WTC11 (cell line): ENCODE results near the gene NMRK1. TPM values are rescaled to one million over a fixed set of nuclear protein-coding genes. Genes with fewer than 3 reads are reported as not detected.

Source experiments
- ATAC-seq: fragments of 200-7000 bp; cut with Tn5 transposase; 2 replicates; pipeline ENCODE4 v1.10.0; 2021; ENCODE audit warnings: mild to moderate bottlenecking, moderate library complexity
- CTCF ChIA-PET: fragments of 300-600 bp; sonication (Branson Sonifier 250); formaldehyde crosslinking; loops from one replicate; lab custom pipeline; 2021; ENCODE audit warnings: antibody characterized with exemption; lab: Charles Lee
- POLR2A ChIA-PET: fragments of 350-600 bp; sonication (Branson Sonifier 250); formaldehyde crosslinking; loops from one replicate; lab custom pipeline; 2021; ENCODE audit warnings: antibody characterized with exemption; lab: Charles Lee
- DNase-seq: peaks from one replicate; pipeline ENCODE4 v3.0.0; 2021; ENCODE audit warnings: low spot score
- H3K27ac Mint-ChIP-seq: 2 replicates; pipeline ENCODE4 v1.8.0; 2021; ENCODE audit warnings: mixed read lengths
- H3K27me3 Mint-ChIP-seq: 2 replicates; pipeline ENCODE4 v1.8.0; 2021; ENCODE audit warnings: low read depth, mild to moderate bottlenecking, moderate library complexity, mixed read lengths
- H3K36me3 Mint-ChIP-seq: 2 replicates; pipeline ENCODE4 v1.8.0; 2021; ENCODE audit warnings: mixed read lengths
- H3K4me1 Mint-ChIP-seq: 2 replicates; pipeline ENCODE4 v1.8.0; 2022; ENCODE audit warnings: mixed read lengths
- H3K4me3 Mint-ChIP-seq: 2 replicates; pipeline ENCODE4 v1.8.0; 2021; ENCODE audit warnings: mild to moderate bottlenecking, moderate library complexity, mixed read lengths
- H3K9me3 Mint-ChIP-seq: 2 replicates; pipeline ENCODE4 v1.8.0; 2021; ENCODE audit warnings: mixed read lengths
- ELF4 ChIP-seq: sonication (generic); formaldehyde crosslinking; IDR thresholded peaks from 2 replicates; pipeline ENCODE4 v1.8.1; 2022; ENCODE audit warnings: low read depth, mild to moderate bottlenecking, moderate library complexity, missing genetic modification reagents
- ETV6 ChIP-seq: sonication (generic); formaldehyde crosslinking; IDR thresholded peaks from 2 replicates; pipeline ENCODE4 v1.8.1; 2022; ENCODE audit warnings: mild to moderate bottlenecking, missing genetic modification reagents
- HMGA2 ChIP-seq: fragments of 250-450 bp; sonication (Bioruptor Pico); IDR thresholded peaks from 2 replicates; pipeline ENCODE4 v1.4.0; 2021; ENCODE audit warnings: mild to moderate bottlenecking, moderate library complexity
- IRF2 ChIP-seq: sonication (generic); formaldehyde crosslinking; IDR thresholded peaks from 2 replicates; pipeline ENCODE4 v1.8.0; 2022; ENCODE audit warnings: low read depth, missing genetic modification reagents, borderline replicate concordance
- MYBL2 ChIP-seq: sonication (generic); formaldehyde crosslinking; IDR thresholded peaks from 2 replicates; pipeline ENCODE4 v1.8.1; 2023; ENCODE audit warnings: mild to moderate bottlenecking, moderate library complexity, missing genetic modification reagents
- PRRX2 ChIP-seq: fragments of 250-450 bp; sonication (Bioruptor Pico); IDR thresholded peaks from 2 replicates; pipeline ENCODE4 v1.8.0; 2021; ENCODE audit warnings: mild to moderate bottlenecking
- RELA ChIP-seq: sonication (generic); formaldehyde crosslinking; IDR thresholded peaks from 2 replicates; pipeline ENCODE4 v1.8.1; 2022; ENCODE audit warnings: missing genetic modification reagents, mild to moderate bottlenecking, borderline replicate concordance
- RORB ChIP-seq: fragments of 250-450 bp; sonication (Bioruptor Pico); IDR thresholded peaks from 2 replicates; pipeline ENCODE4 v1.9.0; 2021; ENCODE audit warnings: mild to moderate bottlenecking
- SOX15 ChIP-seq: fragments of 250-450 bp; sonication (Bioruptor Pico); IDR thresholded peaks from 2 replicates; pipeline ENCODE4 v1.9.0; 2021; ENCODE audit warnings: mild to moderate bottlenecking
- TEAD1 ChIP-seq: sonication (generic); formaldehyde crosslinking; IDR thresholded peaks from 2 replicates; pipeline ENCODE4 v1.8.0; 2022; ENCODE audit warnings: mild to moderate bottlenecking, missing genetic modification reagents
- ZNF121 ChIP-seq: sonication (generic); formaldehyde crosslinking; IDR thresholded peaks from 2 replicates; pipeline ENCODE4 v1.8.0; 2023; ENCODE audit warnings: missing genetic modification reagents
- ZNF317 ChIP-seq: sonication (generic); formaldehyde crosslinking; IDR thresholded peaks from 2 replicates; pipeline ENCODE4 v1.8.1; 2023; ENCODE audit warnings: low read depth, mild to moderate bottlenecking, moderate library complexity, missing genetic modification reagents, borderline replicate concordance
- ZNF671 ChIP-seq: fragments of 250-450 bp; sonication (Bioruptor Pico); IDR thresholded peaks from 2 replicates; pipeline ENCODE4 v1.8.0; 2021; ENCODE audit warnings: mild to moderate bottlenecking
- total RNA-seq: library from RNA; stranded (reverse); gene quantifications from 3 replicates; pipeline ENCODE4 v1.2.3, GENCODE V29; 2021
- TF ChIP-seq, protein P1 (sequence below): sonication (generic); formaldehyde crosslinking; IDR thresholded peaks from 2 replicates; pipeline ENCODE4 v1.8.0; 2022; ENCODE audit warnings: mild to moderate bottlenecking, missing genetic modification reagents
- TF ChIP-seq, protein P2 (sequence below): sonication (generic); formaldehyde crosslinking; IDR thresholded peaks from 2 replicates; pipeline ENCODE4 v1.8.1; 2023; ENCODE audit warnings: mild to moderate bottlenecking, missing genetic modification reagents
- TF ChIP-seq, protein P3 (sequence below): sonication (generic); formaldehyde crosslinking; IDR thresholded peaks from 2 replicates; pipeline ENCODE4 v1.8.0; 2023; ENCODE audit warnings: missing genetic modification reagents
- TF ChIP-seq, protein P4 (sequence below): sonication (generic); formaldehyde crosslinking; IDR thresholded peaks from 2 replicates; pipeline ENCODE4 v1.8.1; 2022; ENCODE audit warnings: mild to moderate bottlenecking, moderate library complexity, missing genetic modification reagents
- TF ChIP-seq, protein P5 (sequence below): sonication (generic); formaldehyde crosslinking; IDR thresholded peaks from 2 replicates; pipeline ENCODE4 v1.8.1; 2022; ENCODE audit warnings: low read depth, mild to moderate bottlenecking, moderate library complexity, missing genetic modification reagents, borderline replicate concordance
- TF ChIP-seq, protein P6 (sequence below): sonication (generic); formaldehyde crosslinking; IDR thresholded peaks from 2 replicates; pipeline ENCODE4 v1.8.0; 2023; ENCODE audit warnings: missing genetic modification reagents, mild to moderate bottlenecking, borderline replicate concordance
- TF ChIP-seq, protein P7 (sequence below): sonication (generic); formaldehyde crosslinking; IDR thresholded peaks from 2 replicates; pipeline ENCODE4 v1.8.1; 2023; ENCODE audit warnings: mild to moderate bottlenecking, missing genetic modification reagents, moderate library complexity
- TF ChIP-seq, protein P8 (sequence below): sonication (generic); formaldehyde crosslinking; IDR thresholded peaks from 2 replicates; pipeline ENCODE4 v1.8.1; 2022; ENCODE audit warnings: low read depth, missing genetic modification reagents, borderline replicate concordance
- TF ChIP-seq, protein P9 (sequence below): sonication (generic); formaldehyde crosslinking; IDR thresholded peaks from 2 replicates; pipeline ENCODE4 v1.8.0; 2022; ENCODE audit warnings: mild to moderate bottlenecking, missing genetic modification reagents

NMRK1 gene
- total RNA-seq, 1 experiment from 2014 or later: 14.5 TPM

DNA sequence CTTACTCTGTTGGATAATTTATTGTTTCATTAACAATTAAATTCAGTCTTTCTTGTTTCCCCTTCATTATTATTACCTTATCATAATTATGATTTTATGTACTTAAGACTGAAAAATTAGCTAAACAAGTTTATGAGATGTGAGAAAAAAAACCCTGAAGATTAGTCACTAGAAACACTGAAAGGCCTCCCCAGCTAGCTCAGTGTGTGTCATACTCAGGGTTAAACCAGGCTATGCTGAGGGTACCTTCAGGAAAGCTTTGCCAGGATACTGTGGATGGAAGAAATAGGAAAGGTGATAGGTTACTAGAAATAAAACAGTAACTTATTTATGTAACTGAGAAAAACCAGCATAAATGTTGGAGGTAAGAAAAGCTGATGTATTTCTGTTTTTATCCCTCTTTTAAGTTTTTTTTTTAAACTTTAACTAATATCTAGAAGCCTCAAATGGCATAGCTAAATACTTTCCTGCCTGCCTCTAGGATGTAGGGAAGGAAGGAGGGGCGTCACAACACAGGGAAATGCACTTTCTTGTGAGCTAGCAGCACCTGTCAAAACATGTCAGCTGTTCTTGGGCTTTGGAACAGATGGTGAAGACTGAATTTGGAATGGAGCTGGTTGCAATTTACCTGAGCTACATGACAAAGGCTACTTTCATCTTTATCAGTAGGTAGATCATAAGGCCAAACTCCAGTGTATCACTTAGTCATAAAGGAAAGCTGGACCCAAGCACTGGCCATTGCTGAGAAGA is 24.2 kb downstream of the NMRK1 start:
- H3K27ac Mint-ChIP-seq: no peak overlapping the region
- no peak for ATAC-seq
- 0 out of 2 replicates have a peak, but pooled peaks cover under 1% of the 10 kb centered on the region for H3K36me3 Mint-ChIP-seq
- ChIA-PET POLR2A (interaction anchor here (1.1 kb wide), 1 partner anchor 35 kb away, joined by 5 read pairs; the partner anchor contains the start of gene CARNMT1), CTCF (interaction anchor here (2.2 kb wide), 1 partner anchor 36 kb away, joined by 10 read pairs; the partner anchor contains the start of gene CARNMT1)
- peaks cover under 1% of the 10 kb centered on the region; the same call in 1 of the 2 replicates for H3K4me1 Mint-ChIP-seq
- no peak overlapping the region for H3K4me3 Mint-ChIP-seq
- no peak for DNase-seq
- H3K27me3 Mint-ChIP-seq: no peaks in the 10 kb centered on the region
- TF ChIP-seq ZNF121 (CRISPR knock-in tag): no peak
- TF ChIP-seq RORB (CRISPR knock-in tag): no peak
- no peak for TF ChIP-seq HMGA2 (CRISPR knock-in tag)
- TF ChIP-seq, protein P1, sequence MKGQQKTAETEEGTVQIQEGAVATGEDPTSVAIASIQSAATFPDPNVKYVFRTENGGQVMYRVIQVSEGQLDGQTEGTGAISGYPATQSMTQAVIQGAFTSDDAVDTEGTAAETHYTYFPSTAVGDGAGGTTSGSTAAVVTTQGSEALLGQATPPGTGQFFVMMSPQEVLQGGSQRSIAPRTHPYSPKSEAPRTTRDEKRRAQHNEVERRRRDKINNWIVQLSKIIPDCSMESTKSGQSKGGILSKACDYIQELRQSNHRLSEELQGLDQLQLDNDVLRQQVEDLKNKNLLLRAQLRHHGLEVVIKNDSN (CRISPR knock-in tag): no peak
- no peak for TF ChIP-seq MYBL2 (CRISPR knock-in tag)
- peaks cover 13% of the 10 kb centered on the region for H3K9me3 Mint-ChIP-seq

DNA sequence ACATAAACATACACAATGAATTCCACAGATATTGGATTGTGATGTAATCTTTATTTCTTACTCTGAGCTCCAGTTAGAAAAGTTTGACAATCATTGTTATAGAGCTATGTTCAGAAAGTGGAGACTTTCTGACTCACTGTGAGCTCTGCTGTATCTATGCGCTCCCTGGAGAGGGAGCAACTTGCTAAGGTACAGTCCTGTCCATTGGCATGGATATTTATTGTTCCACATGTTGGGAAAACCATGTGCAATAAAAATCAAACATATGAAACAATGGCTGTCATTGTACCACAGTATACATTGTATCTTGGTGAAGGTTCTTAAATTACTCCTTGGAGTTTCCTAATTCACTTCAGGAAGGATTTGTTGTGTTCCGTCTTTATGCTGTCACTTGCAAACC is 26.8 kb downstream of the NMRK1 start:
- ATAC-seq: no peak
- peaks cover 38% of the 10 kb centered on the region for H3K9me3 Mint-ChIP-seq
- H3K4me1 Mint-ChIP-seq: no peaks in the 10 kb centered on the region
- peaks cover 12% of the 10 kb centered on the region for H3K36me3 Mint-ChIP-seq
- H3K4me3 Mint-ChIP-seq: no peak overlapping the region
- TF ChIP-seq SOX15 (no peak), ETV6 (CRISPR knock-in tag) (no peak), IRF2 (CRISPR knock-in tag) (no peak), ZNF317 (no peak), PRRX2 (no peak), ZNF671 (CRISPR knock-in tag) (no peak), RELA (CRISPR knock-in tag) (no peak), TEAD1 (CRISPR knock-in tag) (no peak), ELF4 (CRISPR knock-in tag) (no peak), HMGA2 (CRISPR knock-in tag) (no peak)
- TF ChIP-seq, protein P2, sequence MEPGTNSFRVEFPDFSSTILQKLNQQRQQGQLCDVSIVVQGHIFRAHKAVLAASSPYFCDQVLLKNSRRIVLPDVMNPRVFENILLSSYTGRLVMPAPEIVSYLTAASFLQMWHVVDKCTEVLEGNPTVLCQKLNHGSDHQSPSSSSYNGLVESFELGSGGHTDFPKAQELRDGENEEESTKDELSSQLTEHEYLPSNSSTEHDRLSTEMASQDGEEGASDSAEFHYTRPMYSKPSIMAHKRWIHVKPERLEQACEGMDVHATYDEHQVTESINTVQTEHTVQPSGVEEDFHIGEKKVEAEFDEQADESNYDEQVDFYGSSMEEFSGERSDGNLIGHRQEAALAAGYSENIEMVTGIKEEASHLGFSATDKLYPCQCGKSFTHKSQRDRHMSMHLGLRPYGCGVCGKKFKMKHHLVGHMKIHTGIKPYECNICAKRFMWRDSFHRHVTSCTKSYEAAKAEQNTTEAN: no peak
- TF ChIP-seq, protein P3, sequence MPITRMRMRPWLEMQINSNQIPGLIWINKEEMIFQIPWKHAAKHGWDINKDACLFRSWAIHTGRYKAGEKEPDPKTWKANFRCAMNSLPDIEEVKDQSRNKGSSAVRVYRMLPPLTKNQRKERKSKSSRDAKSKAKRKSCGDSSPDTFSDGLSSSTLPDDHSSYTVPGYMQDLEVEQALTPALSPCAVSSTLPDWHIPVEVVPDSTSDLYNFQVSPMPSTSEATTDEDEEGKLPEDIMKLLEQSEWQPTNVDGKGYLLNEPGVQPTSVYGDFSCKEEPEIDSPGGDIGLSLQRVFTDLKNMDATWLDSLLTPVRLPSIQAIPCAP: no peak
- TF ChIP-seq, protein P4, sequence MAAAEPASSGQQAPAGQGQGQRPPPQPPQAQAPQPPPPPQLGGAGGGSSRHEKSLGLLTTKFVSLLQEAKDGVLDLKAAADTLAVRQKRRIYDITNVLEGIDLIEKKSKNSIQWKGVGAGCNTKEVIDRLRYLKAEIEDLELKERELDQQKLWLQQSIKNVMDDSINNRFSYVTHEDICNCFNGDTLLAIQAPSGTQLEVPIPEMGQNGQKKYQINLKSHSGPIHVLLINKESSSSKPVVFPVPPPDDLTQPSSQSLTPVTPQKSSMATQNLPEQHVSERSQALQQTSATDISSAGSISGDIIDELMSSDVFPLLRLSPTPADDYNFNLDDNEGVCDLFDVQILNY: no peak
- TF ChIP-seq, protein P5, sequence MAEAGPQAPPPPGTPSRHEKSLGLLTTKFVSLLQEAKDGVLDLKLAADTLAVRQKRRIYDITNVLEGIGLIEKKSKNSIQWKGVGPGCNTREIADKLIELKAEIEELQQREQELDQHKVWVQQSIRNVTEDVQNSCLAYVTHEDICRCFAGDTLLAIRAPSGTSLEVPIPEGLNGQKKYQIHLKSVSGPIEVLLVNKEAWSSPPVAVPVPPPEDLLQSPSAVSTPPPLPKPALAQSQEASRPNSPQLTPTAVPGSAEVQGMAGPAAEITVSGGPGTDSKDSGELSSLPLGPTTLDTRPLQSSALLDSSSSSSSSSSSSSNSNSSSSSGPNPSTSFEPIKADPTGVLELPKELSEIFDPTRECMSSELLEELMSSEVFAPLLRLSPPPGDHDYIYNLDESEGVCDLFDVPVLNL: no peak
- TF ChIP-seq, protein P6, sequence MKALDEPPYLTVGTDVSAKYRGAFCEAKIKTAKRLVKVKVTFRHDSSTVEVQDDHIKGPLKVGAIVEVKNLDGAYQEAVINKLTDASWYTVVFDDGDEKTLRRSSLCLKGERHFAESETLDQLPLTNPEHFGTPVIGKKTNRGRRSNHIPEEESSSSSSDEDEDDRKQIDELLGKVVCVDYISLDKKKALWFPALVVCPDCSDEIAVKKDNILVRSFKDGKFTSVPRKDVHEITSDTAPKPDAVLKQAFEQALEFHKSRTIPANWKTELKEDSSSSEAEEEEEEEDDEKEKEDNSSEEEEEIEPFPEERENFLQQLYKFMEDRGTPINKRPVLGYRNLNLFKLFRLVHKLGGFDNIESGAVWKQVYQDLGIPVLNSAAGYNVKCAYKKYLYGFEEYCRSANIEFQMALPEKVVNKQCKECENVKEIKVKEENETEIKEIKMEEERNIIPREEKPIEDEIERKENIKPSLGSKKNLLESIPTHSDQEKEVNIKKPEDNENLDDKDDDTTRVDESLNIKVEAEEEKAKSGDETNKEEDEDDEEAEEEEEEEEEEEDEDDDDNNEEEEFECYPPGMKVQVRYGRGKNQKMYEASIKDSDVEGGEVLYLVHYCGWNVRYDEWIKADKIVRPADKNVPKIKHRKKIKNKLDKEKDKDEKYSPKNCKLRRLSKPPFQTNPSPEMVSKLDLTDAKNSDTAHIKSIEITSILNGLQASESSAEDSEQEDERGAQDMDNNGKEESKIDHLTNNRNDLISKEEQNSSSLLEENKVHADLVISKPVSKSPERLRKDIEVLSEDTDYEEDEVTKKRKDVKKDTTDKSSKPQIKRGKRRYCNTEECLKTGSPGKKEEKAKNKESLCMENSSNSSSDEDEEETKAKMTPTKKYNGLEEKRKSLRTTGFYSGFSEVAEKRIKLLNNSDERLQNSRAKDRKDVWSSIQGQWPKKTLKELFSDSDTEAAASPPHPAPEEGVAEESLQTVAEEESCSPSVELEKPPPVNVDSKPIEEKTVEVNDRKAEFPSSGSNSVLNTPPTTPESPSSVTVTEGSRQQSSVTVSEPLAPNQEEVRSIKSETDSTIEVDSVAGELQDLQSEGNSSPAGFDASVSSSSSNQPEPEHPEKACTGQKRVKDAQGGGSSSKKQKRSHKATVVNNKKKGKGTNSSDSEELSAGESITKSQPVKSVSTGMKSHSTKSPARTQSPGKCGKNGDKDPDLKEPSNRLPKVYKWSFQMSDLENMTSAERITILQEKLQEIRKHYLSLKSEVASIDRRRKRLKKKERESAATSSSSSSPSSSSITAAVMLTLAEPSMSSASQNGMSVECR: no peak
- TF ChIP-seq, protein P7, sequence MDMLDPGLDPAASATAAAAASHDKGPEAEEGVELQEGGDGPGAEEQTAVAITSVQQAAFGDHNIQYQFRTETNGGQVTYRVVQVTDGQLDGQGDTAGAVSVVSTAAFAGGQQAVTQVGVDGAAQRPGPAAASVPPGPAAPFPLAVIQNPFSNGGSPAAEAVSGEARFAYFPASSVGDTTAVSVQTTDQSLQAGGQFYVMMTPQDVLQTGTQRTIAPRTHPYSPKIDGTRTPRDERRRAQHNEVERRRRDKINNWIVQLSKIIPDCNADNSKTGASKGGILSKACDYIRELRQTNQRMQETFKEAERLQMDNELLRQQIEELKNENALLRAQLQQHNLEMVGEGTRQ (CRISPR knock-in tag): no peak
- TF ChIP-seq, protein P8, sequence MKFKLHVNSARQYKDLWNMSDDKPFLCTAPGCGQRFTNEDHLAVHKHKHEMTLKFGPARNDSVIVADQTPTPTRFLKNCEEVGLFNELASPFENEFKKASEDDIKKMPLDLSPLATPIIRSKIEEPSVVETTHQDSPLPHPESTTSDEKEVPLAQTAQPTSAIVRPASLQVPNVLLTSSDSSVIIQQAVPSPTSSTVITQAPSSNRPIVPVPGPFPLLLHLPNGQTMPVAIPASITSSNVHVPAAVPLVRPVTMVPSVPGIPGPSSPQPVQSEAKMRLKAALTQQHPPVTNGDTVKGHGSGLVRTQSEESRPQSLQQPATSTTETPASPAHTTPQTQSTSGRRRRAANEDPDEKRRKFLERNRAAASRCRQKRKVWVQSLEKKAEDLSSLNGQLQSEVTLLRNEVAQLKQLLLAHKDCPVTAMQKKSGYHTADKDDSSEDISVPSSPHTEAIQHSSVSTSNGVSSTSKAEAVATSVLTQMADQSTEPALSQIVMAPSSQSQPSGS (CRISPR knock-in tag): no peak
- TF ChIP-seq, protein P9, sequence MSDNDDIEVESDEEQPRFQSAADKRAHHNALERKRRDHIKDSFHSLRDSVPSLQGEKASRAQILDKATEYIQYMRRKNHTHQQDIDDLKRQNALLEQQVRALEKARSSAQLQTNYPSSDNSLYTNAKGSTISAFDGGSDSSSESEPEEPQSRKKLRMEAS: no peak
- no peaks in the 10 kb centered on the region for H3K27me3 Mint-ChIP-seq
- ChIA-PET CTCF (no interaction called here), POLR2A (no interaction called here)
- DNase-seq: no peak
- no peak overlapping the region for H3K27ac Mint-ChIP-seq
